ENCODE data around the gene ZFY. TPM values are rescaled to one million over a fixed set of nuclear protein-coding genes. Genes with fewer than 3 reads are reported as not detected.

The ZFY gene
- total RNA-seq, 1 donor from 2014 or later, result 3.2 TPM

GRCh38 chrY:3002680-3003515 lies 67.7 kb downstream of the ZFY start:
- peak; percentile 37 for DNase-seq (ENCODE audit: low read depth)
- no peak for TF ChIP-seq CTCF (conservative IDR thresholded peaks at IDR 0.05; ENCODE audit: low read depth, low read length)
- peak overlapping the region; percentile 72 for H3K4me3 ChIP-seq (ENCODE audit: low read depth, low read length)

GRCh38 chrY:3003516-3003830 lies 68.3 kb downstream of the ZFY start:
- DNase-seq (ENCODE audit: low read depth), result no peak

GRCh38 chrY:3003846-3004245 lies 68.7 kb downstream of the ZFY start:
- H3K4me3 ChIP-seq (ENCODE audit: low read depth, low read length), result peak overlapping the region; percentile 72
- no peak for DNase-seq (ENCODE audit: low read depth)
- TF ChIP-seq CTCF (conservative IDR thresholded peaks at IDR 0.05; ENCODE audit: low read depth, low read length), result no peak

More at GRCh38 chrY:3003516-3003830, 68.3 kb downstream of the ZFY start:
- TF ChIP-seq CTCF (conservative IDR thresholded peaks at IDR 0.05; ENCODE audit: low read depth, low read length), result no peak
- H3K4me3 ChIP-seq (ENCODE audit: low read depth, low read length), result peak overlapping the region; percentile 72

GRCh38 chrY:3006031-3006430 lies 70.8 kb downstream of the ZFY start:
- peak overlapping the region; percentile 72 for H3K4me3 ChIP-seq (ENCODE audit: low read depth, low read length)
- peak; percentile 13 for DNase-seq (ENCODE audit: low read depth)

GRCh38 chrY:3007967-3008366 lies 72.8 kb downstream of the ZFY start:
- no peak for TF ChIP-seq CTCF (conservative IDR thresholded peaks at IDR 0.05; ENCODE audit: low read depth, low read length)
- DNase-seq (ENCODE audit: low read depth), result no peak

GRCh38 chrY:3012226-3012625 lies 77.0 kb downstream of the ZFY start:
- no peak for DNase-seq (ENCODE audit: low read depth)
- H3K4me3 ChIP-seq (ENCODE audit: low read depth, low read length), result no peak overlapping the region
- no peak for TF ChIP-seq CTCF (conservative IDR thresholded peaks at IDR 0.05; ENCODE audit: low read depth, low read length)

More at GRCh38 chrY:3007967-3008366, 72.8 kb downstream of the ZFY start:
- no peak overlapping the region for H3K4me3 ChIP-seq (ENCODE audit: low read depth, low read length)

- DNase-seq (ENCODE audit: low read depth), result no peak
- TF ChIP-seq CTCF (conservative IDR thresholded peaks at IDR 0.05; ENCODE audit: low read depth, low read length), result no peak
- H3K4me3 ChIP-seq (ENCODE audit: low read depth, low read length), result no peak overlapping the region
These were observed 81.4 kb downstream of the ZFY start for GRCh38 chrY:3016594-3016993.

All from epithelial cell of proximal tubule (primary cell).